Stomach (tissue), 9 donors: ENCODE results near the gene GJD2. TPM values are rescaled to one million over a fixed set of nuclear protein-coding genes. Genes with fewer than 3 reads are reported as not detected.

Source experiments
- DNase-seq, 2 donors: peaks; one replicate each; pipeline versions ENCODE4 v3.0.0 to v3.0.0-alpha.2; 2013 to 2019
- H3K27ac ChIP-seq, 5 donors: fragments of 200-600 bp in 4 of 5; sonication (generic) in 4 of 5; one replicate each; pipeline ENCODE4 v1.5.1; 2013 to 2019; ENCODE audit warnings: mild to moderate bottlenecking in 1 of 5, moderate library complexity in 1 of 5
- H3K27me3 ChIP-seq, 3 donors: fragments of 200-600 bp; sonication (generic); one replicate each; pipeline ENCODE4 v1.5.1; 2017 to 2019; ENCODE audit warnings: mixed run types in 1 of 3
- H3K36me3 ChIP-seq, 4 donors: fragments of 200-600 bp; sonication (generic); 1 replicate in 3 of 4; 2 replicates in 1 of 4; pipeline ENCODE4 v1.5.1; 2016 to 2019
- H3K4me1 ChIP-seq, 4 donors: fragments of 200-600 bp; sonication (generic); one replicate each; pipeline ENCODE4 v1.5.1; 2016 to 2019
- H3K4me3 ChIP-seq, 4 donors: fragments of 200-600 bp; sonication (generic) in 3 of 4; one replicate each; pipeline ENCODE4 v1.5.1; 2016 to 2019; ENCODE audit warnings: mild to moderate bottlenecking in 1 of 4
- H3K9me3 ChIP-seq, 4 donors: fragments of 200-600 bp; sonication (generic); one replicate each; pipeline ENCODE4 v1.5.1; 2016 to 2019
- EP300 ChIP-seq: sonication (generic); formaldehyde crosslinking; IDR thresholded peaks from one replicate; pipeline ENCODE4 v1.6.1; 2017; ENCODE audit warnings: antibody characterized with exemption
- POLR2A ChIP-seq, 4 donors: fragments of 450-650 bp; IDR thresholded peaks; one replicate each; pipeline ENCODE4 v1.6.1; 2016; ENCODE audit warnings: antibody characterized with exemption in 4 of 4, control low read depth in 2 of 4, mild to moderate bottlenecking in 1 of 4, moderate library complexity in 1 of 4
- POLR2AphosphoS5 ChIP-seq, 3 donors: sonication (generic); formaldehyde crosslinking; IDR thresholded peaks; one replicate each; pipeline ENCODE4 v1.6.1; 2016; ENCODE audit warnings: antibody characterized with exemption in 3 of 3
- WGBS, 5 donors: extraction: QIAGEN DNeasy Blood & Tissue Kit in 3 of 5; methylation state at CpG; one replicate each; pipeline versions ENCODE4 v1.1.5 to v1.1.7; 2013 to 2018; 5-methylcytosine and 5-hydroxymethylcytosine counted together
- intact Hi-C: fragments of 100-400 bp; cut with DNase I; formaldehyde crosslinking; loops from one replicate; pipeline ENCODE4 v1.15.1; 2023; ENCODE audit warnings: low total_unique reads
- polyA plus RNA-seq, 3 donors: library from polyadenylated mRNA; stranded (reverse); fragments of 200-250 nt; gene quantifications; one replicate each; pipeline ENCODE4 v1.2.3, GENCODE V29; 2013
- total RNA-seq, 5 donors: library from RNA; depleted of rRNA; stranded (reverse); fragments of >200 nt; gene quantifications; one replicate each; pipeline versions ENCODE4 v1.1.0 to v1.2.3, GENCODE V29; 2014 to 2016
- TF ChIP-seq, protein P1 (sequence below), 7 experiments: fragments of 450-650 bp in 4 of 7; fragments of 200-600 bp in 3 of 7; sonication (generic) in 3 of 7; IDR thresholded peaks; one replicate each; pipeline ENCODE4 v1.5.1; 2016 to 2019; ENCODE audit warnings: antibody characterized with exemption in 7 of 7, control low read depth in 2 of 7, mild to moderate bottlenecking in 1 of 7
- donor health status: healthy with polysubstance abuse.
- donor health status: Bipolar disorder and iron deficiency.
- donor health status: healthy.

GJD2 gene
- total and polyA plus RNA-seq, 8 donors, result 0.18 TPM; not detected in 7

DNA sequence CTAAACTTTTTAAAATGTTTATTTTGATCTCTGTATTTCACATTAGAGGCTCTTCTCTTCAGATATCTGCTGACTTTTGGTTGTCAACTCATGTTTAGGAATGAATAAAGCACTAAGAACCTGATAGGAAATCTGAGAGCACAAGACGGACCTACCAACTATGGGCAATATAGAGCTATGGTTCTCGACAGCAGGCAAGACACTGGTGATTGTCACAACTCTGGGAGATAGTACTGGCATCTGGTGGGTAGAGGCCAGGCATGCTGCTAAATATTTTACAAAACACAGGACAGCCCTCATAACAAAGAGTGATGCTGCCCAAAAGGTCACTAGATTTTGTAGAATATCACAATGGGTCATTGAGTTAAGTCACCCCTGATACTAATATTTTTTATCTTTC is 17.5 kb upstream of the GJD2 start:
- H3K4me1 ChIP-seq, result no peaks in the 10 kb centered on the region
- H3K4me3 ChIP-seq, result no peak overlapping the region
- DNase-seq, result no peak
- no peaks in the 10 kb centered on the region for H3K9me3 ChIP-seq
- no peaks in the 10 kb centered on the region for H3K36me3 ChIP-seq
- H3K27me3 ChIP-seq, result peaks cover 0 to 3% (median 0%) of the 10 kb centered on the region in 3 donors
- intact Hi-C loops, result no loop called here
- TF ChIP-seq POLR2AphosphoS5 (IDR thresholded peaks at IDR 0.05), result no peak
- no peak for TF ChIP-seq EP300
- no peak overlapping the region for H3K27ac ChIP-seq
- WGBS, 5 donors, result 78 to 89% (median 86%) methylated on average over 2 of the region's 2 CpGs

DNA sequence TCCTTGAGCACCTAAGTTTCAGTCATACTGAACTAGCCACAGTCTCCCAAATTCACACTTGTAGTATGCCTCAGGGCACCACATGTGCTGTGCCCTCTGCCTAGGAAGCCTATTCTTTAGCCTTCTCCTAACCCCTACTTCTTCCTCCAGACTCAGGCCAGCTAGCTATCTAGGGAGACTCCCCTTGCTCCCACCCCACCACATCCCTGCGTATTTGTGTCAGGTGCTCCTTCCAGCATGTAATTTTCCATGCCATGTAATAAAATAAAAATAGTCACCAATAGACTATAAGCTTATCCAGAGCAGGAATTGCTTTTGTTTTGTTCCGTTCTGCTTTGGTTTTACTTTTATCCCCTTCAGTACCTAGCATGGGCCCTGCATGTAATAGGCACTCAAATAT is 14.9 kb upstream of the GJD2 start:
- intact Hi-C loops, result no loop called here
- Histone ChIP-seq H3K4me1 (no peaks in the 10 kb centered on the region), H3K4me3 (no peak overlapping the region), H3K27me3 (peaks cover 0 to 3% (median 0%) of the 10 kb centered on the region in 3 donors), H3K27ac (no peak overlapping the region), H3K36me3 (no peaks in the 10 kb centered on the region), H3K9me3 (no peaks in the 10 kb centered on the region)
- WGBS, 5 donors, result 78 to 91% (median 86%) methylated on average over 2 of the region's 2 CpGs
- no peak for DNase-seq
- TF ChIP-seq, protein P1, sequence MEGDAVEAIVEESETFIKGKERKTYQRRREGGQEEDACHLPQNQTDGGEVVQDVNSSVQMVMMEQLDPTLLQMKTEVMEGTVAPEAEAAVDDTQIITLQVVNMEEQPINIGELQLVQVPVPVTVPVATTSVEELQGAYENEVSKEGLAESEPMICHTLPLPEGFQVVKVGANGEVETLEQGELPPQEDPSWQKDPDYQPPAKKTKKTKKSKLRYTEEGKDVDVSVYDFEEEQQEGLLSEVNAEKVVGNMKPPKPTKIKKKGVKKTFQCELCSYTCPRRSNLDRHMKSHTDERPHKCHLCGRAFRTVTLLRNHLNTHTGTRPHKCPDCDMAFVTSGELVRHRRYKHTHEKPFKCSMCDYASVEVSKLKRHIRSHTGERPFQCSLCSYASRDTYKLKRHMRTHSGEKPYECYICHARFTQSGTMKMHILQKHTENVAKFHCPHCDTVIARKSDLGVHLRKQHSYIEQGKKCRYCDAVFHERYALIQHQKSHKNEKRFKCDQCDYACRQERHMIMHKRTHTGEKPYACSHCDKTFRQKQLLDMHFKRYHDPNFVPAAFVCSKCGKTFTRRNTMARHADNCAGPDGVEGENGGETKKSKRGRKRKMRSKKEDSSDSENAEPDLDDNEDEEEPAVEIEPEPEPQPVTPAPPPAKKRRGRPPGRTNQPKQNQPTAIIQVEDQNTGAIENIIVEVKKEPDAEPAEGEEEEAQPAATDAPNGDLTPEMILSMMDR (IDR thresholded peaks at IDR 0.05), result no peak
- TF ChIP-seq EP300 (no peak), POLR2AphosphoS5 (IDR thresholded peaks at IDR 0.05) (no peak), POLR2A (IDR thresholded peaks at IDR 0.05) (no peak)

DNA sequence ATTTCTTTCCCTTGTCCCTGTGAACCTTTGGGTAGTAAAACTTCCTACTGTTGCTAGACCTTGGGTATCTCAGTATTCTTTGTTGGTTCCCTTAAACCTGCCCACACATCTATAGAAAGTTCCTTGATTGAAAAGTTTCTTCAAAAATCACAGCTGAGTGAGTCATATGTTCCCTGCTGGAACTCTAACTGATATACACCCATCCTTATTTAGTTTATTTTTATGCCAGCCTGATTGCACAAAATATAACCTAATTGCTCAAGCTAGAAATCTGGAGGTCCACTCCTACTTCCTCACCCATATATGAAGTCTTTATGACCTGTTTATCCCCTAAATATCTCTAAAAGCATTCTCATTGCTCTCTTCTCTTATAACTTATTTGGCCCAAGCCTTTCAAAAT is 13.7 kb upstream of the GJD2 start:
- no peak for DNase-seq
- TF ChIP-seq, protein P1 (IDR thresholded peaks at IDR 0.05), result no peak
- no peak for TF ChIP-seq POLR2AphosphoS5 (IDR thresholded peaks at IDR 0.05)
- no peak for TF ChIP-seq EP300
- TF ChIP-seq POLR2A (IDR thresholded peaks at IDR 0.05), result no peak
- no peak overlapping the region for H3K4me3 ChIP-seq
- H3K9me3 ChIP-seq, result no peaks in the 10 kb centered on the region
- intact Hi-C loops, result no loop called here
- no peaks in the 10 kb centered on the region for H3K36me3 ChIP-seq
- H3K4me1 ChIP-seq, result no peaks in the 10 kb centered on the region
- H3K27me3 ChIP-seq, result peaks cover 0 to under 1% (median 0%) of the 10 kb centered on the region in 3 donors
- no peak overlapping the region for H3K27ac ChIP-seq

DNA sequence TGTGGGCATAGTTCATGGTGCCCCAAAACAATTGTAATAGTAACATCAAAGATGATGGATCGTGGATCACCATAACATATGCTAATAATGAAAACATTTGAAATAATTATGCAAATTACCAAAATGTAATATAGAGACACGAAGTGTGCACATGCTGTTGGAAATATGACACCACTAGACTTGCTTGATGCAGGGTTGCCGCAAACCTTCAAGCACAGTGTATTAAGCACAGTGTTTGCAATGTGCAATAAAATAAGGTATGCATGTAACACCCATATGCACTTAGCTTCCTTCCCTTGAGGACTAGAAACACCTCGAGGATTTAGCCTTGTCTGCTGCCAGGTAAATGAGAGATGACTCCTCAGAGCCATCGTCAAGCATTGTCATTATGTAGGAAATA is 10.9 kb upstream of the GJD2 start:
- Histone ChIP-seq H3K4me3 (no peak overlapping the region), H3K27ac (no peak overlapping the region), H3K36me3 (no peaks in the 10 kb centered on the region), H3K27me3 (no peaks in the 10 kb centered on the region), H3K9me3 (no peaks in the 10 kb centered on the region), H3K4me1 (no peaks in the 10 kb centered on the region)
- intact Hi-C loops, result no loop called here
- DNase-seq, result no peak
- WGBS, 5 donors, result 67 to 74% (median 72%) methylated on average over 5 of the region's 5 CpGs
- TF ChIP-seq POLR2A (IDR thresholded peaks at IDR 0.05), result no peak
- no peak for TF ChIP-seq EP300
- TF ChIP-seq, protein P1 (IDR thresholded peaks at IDR 0.05), result no peak
- no peak for TF ChIP-seq POLR2AphosphoS5 (IDR thresholded peaks at IDR 0.05)

DNA sequence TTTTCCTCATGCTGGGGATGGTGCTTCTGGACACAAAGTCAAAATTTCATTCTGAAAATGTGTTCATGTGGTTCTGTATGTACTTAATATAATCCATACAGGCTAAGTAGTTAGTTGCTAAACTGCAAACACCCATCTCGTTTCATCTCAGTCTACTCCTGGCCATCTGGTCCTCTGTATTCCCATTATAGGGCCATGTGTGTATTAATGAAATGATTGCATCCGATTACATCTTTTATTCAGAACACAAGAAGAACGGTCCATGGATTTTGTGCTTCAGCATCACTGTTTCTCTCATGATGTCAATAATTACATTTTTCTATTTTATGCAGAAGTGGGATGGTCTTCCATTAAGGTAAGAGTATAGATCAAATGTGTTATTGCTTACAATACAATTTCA is 6.1 kb upstream of the GJD2 start:
- WGBS, 5 donors, result 57 to 88% (median 65%) methylated on average over 3 of the region's 3 CpGs
- TF ChIP-seq POLR2A (IDR thresholded peaks at IDR 0.05) (no peak), POLR2AphosphoS5 (IDR thresholded peaks at IDR 0.05) (no peak), EP300 (no peak)
- TF ChIP-seq, protein P1 (IDR thresholded peaks at IDR 0.05), result no peak
- Histone ChIP-seq H3K27me3 (peaks cover 0 to 27% (median 9%) of the 10 kb centered on the region in 3 donors), H3K4me1 (no peaks in the 10 kb centered on the region), H3K36me3 (no peaks in the 10 kb centered on the region), H3K9me3 (no peaks in the 10 kb centered on the region), H3K27ac (no peak overlapping the region), H3K4me3 (no peak overlapping the region)
- intact Hi-C loops, result no loop called here
- no peak for DNase-seq
